Vagina (tissue), 2 donors: ENCODE results near the gene C16orf46. TPM values are rescaled to one million over a fixed set of nuclear protein-coding genes. Genes with fewer than 3 reads are reported as not detected.

ENCODE experiments used
- DNase-seq, 2 donors: peaks; one replicate each; pipeline ENCODE4 v3.0.0-alpha.2; 2017; ENCODE audit errors: extremely low spot score in 2 of 2
- H3K27ac ChIP-seq: fragments of 200-600 bp; sonication (generic); one replicate; pipeline ENCODE4 v1.5.1; 2019
- H3K27me3 ChIP-seq: fragments of 200-600 bp; sonication (generic); one replicate; pipeline ENCODE4 v1.5.1; 2019
- H3K36me3 ChIP-seq, 2 donors: fragments of 200-600 bp; sonication (generic); one replicate each; pipeline ENCODE4 v1.5.1; 2017 to 2019
- H3K4me1 ChIP-seq: fragments of 200-600 bp; sonication (generic); one replicate; pipeline ENCODE4 v1.5.1; 2019
- H3K4me3 ChIP-seq, 2 donors: fragments of 200-600 bp; sonication (generic); 1 replicate in 1 of 2; 2 replicates in 1 of 2; pipeline ENCODE4 v1.5.1; 2016 to 2019
- H3K9me3 ChIP-seq: fragments of 200-600 bp; sonication (generic); one replicate; pipeline ENCODE4 v1.5.1; 2019
- CTCF ChIP-seq, 3 experiments: fragments of 450-650 bp in 2 of 3; fragments of 200-600 bp in 1 of 3; sonication (generic) in 1 of 3; IDR thresholded peaks; one replicate each; pipeline ENCODE4 v1.5.1; 2017 to 2019; ENCODE audit warnings: antibody characterized with exemption in 3 of 3, mild to moderate bottlenecking in 2 of 3, moderate library complexity in 2 of 3
- POLR2A ChIP-seq, 2 donors: fragments of 450-650 bp; IDR thresholded peaks; one replicate each; pipeline ENCODE4 v1.6.1; 2017; ENCODE audit warnings: antibody characterized with exemption in 2 of 2, mild to moderate bottlenecking in 2 of 2, moderate library complexity in 2 of 2
- POLR2AphosphoS5 ChIP-seq, 2 donors: sonication (generic); formaldehyde crosslinking; IDR thresholded peaks; one replicate each; pipeline ENCODE4 v1.9.0; 2017; ENCODE audit warnings: antibody characterized with exemption in 2 of 2, mild to moderate bottlenecking in 2 of 2, low read depth in 1 of 2; ENCODE audit not compliant: insufficient read depth in 1 of 2
- intact Hi-C: fragments of 100-400 bp; cut with DNase I; formaldehyde crosslinking; loops from one replicate; pipeline ENCODE4 v1.15.1; 2023
- total RNA-seq: library from RNA; depleted of rRNA; stranded (reverse); fragments of >200 nt; gene quantifications from one replicate; pipeline ENCODE4 v1.2.3, GENCODE V29; 2016

Gene C16orf46
- total RNA-seq, 1 donor from 2014 or later: 1.2 TPM

GRCh38 chr16:81069063-81069462 lies 8.0 kb downstream of the C16orf46 start:
- intact Hi-C loops: no loop called here
- H3K4me3 ChIP-seq: no peak overlapping the region

GRCh38 chr16:81067166-81067565 lies 9.9 kb downstream of the C16orf46 start:
- intact Hi-C loops: no loop called here
- Histone ChIP-seq H3K27ac (no peak overlapping the region), H3K4me1 (peaks cover 10% of the 10 kb centered on the region), H3K4me3 (no peak overlapping the region), H3K9me3 (no peaks in the 10 kb centered on the region), H3K27me3 (no peaks in the 10 kb centered on the region), H3K36me3 (no peaks in the 10 kb centered on the region)
- no peak for DNase-seq
- no peak for TF ChIP-seq POLR2AphosphoS5 (IDR thresholded peaks at IDR 0.05; ENCODE audit: insufficient read depth in 1 of 2, low read depth in 1 of 2)
- TF ChIP-seq CTCF (IDR thresholded peaks at IDR 0.05): no peak
- TF ChIP-seq POLR2A (IDR thresholded peaks at IDR 0.05): no peak

More at GRCh38 chr16:81069063-81069462, 8.0 kb downstream of the C16orf46 start:
- no peaks in the 10 kb centered on the region for H3K36me3 ChIP-seq
- TF ChIP-seq CTCF (IDR thresholded peaks at IDR 0.05) (no peak), POLR2A (IDR thresholded peaks at IDR 0.05) (no peak), POLR2AphosphoS5 (IDR thresholded peaks at IDR 0.05; ENCODE audit: insufficient read depth in 1 of 2, low read depth in 1 of 2) (no peak)
- H3K9me3 ChIP-seq: no peaks in the 10 kb centered on the region
- no peak for DNase-seq
- H3K27ac ChIP-seq: no peak overlapping the region
- no peaks in the 10 kb centered on the region for H3K27me3 ChIP-seq
- peaks cover 10% of the 10 kb centered on the region for H3K4me1 ChIP-seq

GRCh38 chr16:81066681-81067080 lies 10.4 kb downstream of the C16orf46 start:
- Histone ChIP-seq H3K4me1 (peaks cover 10% of the 10 kb centered on the region), H3K36me3 (no peaks in the 10 kb centered on the region), H3K9me3 (no peaks in the 10 kb centered on the region), H3K27ac (no peak overlapping the region), H3K4me3 (no peak overlapping the region), H3K27me3 (no peaks in the 10 kb centered on the region)
- intact Hi-C loops: no loop called here
- no peak for DNase-seq
- TF ChIP-seq POLR2AphosphoS5 (IDR thresholded peaks at IDR 0.05; ENCODE audit: insufficient read depth in 1 of 2, low read depth in 1 of 2) (no peak), POLR2A (IDR thresholded peaks at IDR 0.05) (no peak), CTCF (IDR thresholded peaks at IDR 0.05) (no peak)

GRCh38 chr16:81061871-81062608 lies 15.0 kb downstream of the C16orf46 start:
- intact Hi-C loops: no loop called here
- TF ChIP-seq POLR2AphosphoS5 (IDR thresholded peaks at IDR 0.05; ENCODE audit: insufficient read depth in 1 of 2, low read depth in 1 of 2) (no peak), POLR2A (IDR thresholded peaks at IDR 0.05) (no peak), CTCF (IDR thresholded peaks at IDR 0.05) (no peak)
- Histone ChIP-seq H3K4me1 (peaks cover 10% of the 10 kb centered on the region), H3K27ac (no peak overlapping the region), H3K9me3 (no peaks in the 10 kb centered on the region), H3K27me3 (no peaks in the 10 kb centered on the region), H3K4me3 (no peak overlapping the region), H3K36me3 (no peaks in the 10 kb centered on the region)
- no peak for DNase-seq

GRCh38 chr16:81061307-81061640 lies 15.8 kb downstream of the C16orf46 start:
- Histone ChIP-seq H3K27me3 (no peaks in the 10 kb centered on the region), H3K4me3 (no peak overlapping the region), H3K36me3 (no peaks in the 10 kb centered on the region), H3K27ac (no peak overlapping the region), H3K9me3 (no peaks in the 10 kb centered on the region), H3K4me1 (peaks cover 3% of the 10 kb centered on the region)
- DNase-seq: no peak
- intact Hi-C loops: no loop called here
- TF ChIP-seq POLR2A (IDR thresholded peaks at IDR 0.05) (no peak), CTCF (IDR thresholded peaks at IDR 0.05) (no peak), POLR2AphosphoS5 (IDR thresholded peaks at IDR 0.05; ENCODE audit: insufficient read depth in 1 of 2, low read depth in 1 of 2) (no peak)
